GM21515 (cell line): Measurements from ENCODE around the gene CYP24A1.

Experiments used
- ATAC-seq: cut with Tn5 transposase; IDR thresholded peaks from one replicate; pipeline ENCODE4 v1.9.1; 2021; ENCODE audit not compliant: unreplicated experiment

Gene CYP24A1

GRCh38 chr20:54173653-54174456, at the start of gene CYP24A1:
CYP24A1 (minus strand) TSS chr20:54173986; CDS start chr20:54173579, 407 bp downstream.
- ATAC-seq, result no peak

GRCh38 chr20:54223285-54223684, 49.5 kb upstream of the CYP24A1 start:
- ATAC-seq, result no peak

GRCh38 chr20:54221996-54222890, 48.5 kb upstream of the CYP24A1 start:
- ATAC-seq, result no peak

- no peak for ATAC-seq
Observed at GRCh38 chr20:54221353-54221752, 47.6 kb upstream of the CYP24A1 start.

GRCh38 chr20:54220722-54221121, 46.9 kb upstream of the CYP24A1 start:
- no peak for ATAC-seq

GRCh38 chr20:54219751-54220426, 46.1 kb upstream of the CYP24A1 start:
- ATAC-seq, result no peak

GRCh38 chr20:54218470-54218869, 44.7 kb upstream of the CYP24A1 start:
- no peak for ATAC-seq

GRCh38 chr20:54217762-54218161, 44.0 kb upstream of the CYP24A1 start:
- ATAC-seq, result no peak

GRCh38 chr20:54215157-54215789, 41.5 kb upstream of the CYP24A1 start:
- ATAC-seq, result no peak

GRCh38 chr20:54214566-54214965, 40.8 kb upstream of the CYP24A1 start:
- no peak for ATAC-seq

- no peak for ATAC-seq
Observed at GRCh38 chr20:54212871-54213270, 39.1 kb upstream of the CYP24A1 start.

- no peak for ATAC-seq
Observed at GRCh38 chr20:54212226-54212625, 38.4 kb upstream of the CYP24A1 start.

- ATAC-seq, result no peak
Observed at GRCh38 chr20:54209216-54209813, 35.5 kb upstream of the CYP24A1 start.

GRCh38 chr20:54208548-54209176, 34.9 kb upstream of the CYP24A1 start:
- ATAC-seq, result peak; percentile 2

- ATAC-seq, result peak; percentile 95
Observed at GRCh38 chr20:54207743-54208547, 34.2 kb upstream of the CYP24A1 start, which contains the start of gene PFDN4. PFDN4 (plus strand) TSS chr20:54208087; CDS start chr20:54208101, 14 bp downstream.

- no peak for ATAC-seq
Observed at GRCh38 chr20:54207053-54207742, 33.4 kb upstream of the CYP24A1 start.

- ATAC-seq, result no peak
Observed at GRCh38 chr20:54205450-54205849, 31.7 kb upstream of the CYP24A1 start.

GRCh38 chr20:54204481-54204880, 30.7 kb upstream of the CYP24A1 start:
- no peak for ATAC-seq
